ENCODE data around the gene GABPB2.

- TF ChIP-seq POLR2A (IDR thresholded peaks at IDR 0.05) (no peak), CTCF (IDR thresholded peaks at IDR 0.05) (no peak), POLR2AphosphoS5 (IDR thresholded peaks at IDR 0.05) (no peak)
Measured at GRCh38 chr1:151166505-151166956, 96.0 kb downstream of the GABPB2 start.

Data from gastroesophageal sphincter (tissue), 3 donors.